GM23338 (cell line): ENCODE results near the gene PYDC2. TPM values are rescaled to one million over a fixed set of nuclear protein-coding genes. Genes with fewer than 3 reads are reported as not detected.

ENCODE experiments used
- ATAC-seq: fragments of 200-7000 bp; cut with Tn5 transposase; 3 replicates; pipeline ENCODE4 v1.9.1; 2020
- DNase-seq: peaks from one replicate; pipeline ENCODE4 v3.0.0-alpha.2; 2015; ENCODE audit warnings: low spot score
- H2AFZ ChIP-seq: fragments of 200-600 bp; sonication (generic); 2 replicates; pipeline ENCODE4 v1.8.0; 2016; ENCODE audit warnings: antibody characterized with exemption, mild to moderate bottlenecking, moderate library complexity
- H3F3A ChIP-seq: fragments of 200-600 bp; sonication (generic); replicated peaks from 2 replicates; pipeline ENCODE4 v1.8.0; 2017; ENCODE audit warnings: antibody characterized with exemption, mixed run types, low read depth
- H3K27ac ChIP-seq: fragments of 200-600 bp; sonication (generic); 2 replicates; pipeline ENCODE4 v1.6.1; 2016; ENCODE audit warnings: low read depth
- H3K27me3 ChIP-seq: fragments of 200-600 bp; sonication (generic); 2 replicates; pipeline ENCODE4 v1.8.0; 2016; ENCODE audit warnings: mild to moderate bottlenecking, mixed run types, moderate library complexity; ENCODE audit not compliant: insufficient read depth
- H3K36me3 ChIP-seq: fragments of 200-600 bp; sonication (generic); 2 replicates; pipeline ENCODE4 v1.8.0; 2016; ENCODE audit warnings: mild to moderate bottlenecking; ENCODE audit not compliant: insufficient read depth
- H3K4me1 ChIP-seq: fragments of 200-600 bp; sonication (generic); 2 replicates; pipeline ENCODE4 v1.8.0; 2016; ENCODE audit warnings: mild to moderate bottlenecking, moderate library complexity; ENCODE audit not compliant: insufficient read depth
- H3K4me2 ChIP-seq: fragments of 200-600 bp; sonication (generic); 2 replicates; pipeline ENCODE4 v1.7.1; 2017; ENCODE audit warnings: mixed run types
- H3K4me3 ChIP-seq: fragments of 200-600 bp; sonication (generic); 2 replicates; pipeline ENCODE4 v1.6.1; 2016; ENCODE audit warnings: mixed run types
- H3K79me2 ChIP-seq: fragments of 200-600 bp; sonication (generic); replicated peaks from 2 replicates; pipeline ENCODE4 v1.8.0; 2017; ENCODE audit warnings: mild to moderate bottlenecking; ENCODE audit not compliant: insufficient read depth
- H3K9me2 ChIP-seq: fragments of 200-600 bp; sonication (generic); 2 replicates; pipeline ENCODE4 v1.8.0; 2017; ENCODE audit not compliant: insufficient read depth
- H4K20me1 ChIP-seq: fragments of 200-600 bp; sonication (generic); replicated peaks from 2 replicates; pipeline ENCODE4 v1.8.0; 2017; ENCODE audit warnings: mild to moderate bottlenecking; ENCODE audit not compliant: insufficient read depth
- H3K27ac Mint-ChIP-seq: 2 replicates; pipeline ENCODE4 v1.8.0; 2020; ENCODE audit warnings: inconsistent platforms, mild to moderate bottlenecking, moderate library complexity, mixed read lengths
- H3K27me3 Mint-ChIP-seq: 3 replicates; pipeline ENCODE4 v1.8.0; 2022; ENCODE audit warnings: low read depth, mild to moderate bottlenecking, moderate library complexity, mixed read lengths, inconsistent platforms; ENCODE audit not compliant: insufficient read depth, poor library complexity
- H3K36me3 Mint-ChIP-seq: 3 replicates; pipeline ENCODE4 v1.8.0; 2021; ENCODE audit warnings: low read depth, mild to moderate bottlenecking, inconsistent platforms, moderate library complexity, mixed read lengths
- H3K4me1 Mint-ChIP-seq: 3 replicates; pipeline ENCODE4 v1.8.0; 2020; ENCODE audit warnings: mild to moderate bottlenecking, inconsistent platforms, mixed read lengths
- H3K4me3 Mint-ChIP-seq: 3 replicates; pipeline ENCODE4 v1.8.0; 2021; ENCODE audit warnings: moderate library complexity, mild to moderate bottlenecking, inconsistent platforms, mixed read lengths
- H3K9me3 Mint-ChIP-seq: 3 replicates; pipeline ENCODE4 v1.8.0; 2020; ENCODE audit warnings: moderate library complexity, mild to moderate bottlenecking, inconsistent platforms, mixed read lengths
- CREB1 ChIP-seq: fragments of 250-450 bp; sonication (Bioruptor Pico); IDR thresholded peaks from 2 replicates; pipeline ENCODE4 v1.5.0; 2020; ENCODE audit warnings: low read depth, mild to moderate bottlenecking, moderate library complexity
- CTCF ChIP-seq, 2 experiments: fragments of 200-600 bp in 1 of 2; sonication (generic) in 1 of 2; conservative IDR thresholded peaks; 2 replicates each; pipeline versions ENCODE4 v1.5.1 to v1.6.1; 2016 to 2017; ENCODE audit warnings: antibody characterized with exemption in 2 of 2, low read depth in 2 of 2, mild to moderate bottlenecking in 2 of 2, moderate library complexity in 1 of 2
- ETS1 ChIP-seq: IDR thresholded peaks from 2 replicates; pipeline ENCODE4 v1.6.1; 2016; ENCODE audit warnings: antibody characterized with exemption
- EZH2 ChIP-seq: fragments of 200-600 bp; sonication (generic); IDR thresholded peaks from one replicate; pipeline ENCODE4 v1.8.0; 2017; ENCODE audit warnings: antibody characterized with exemption, mild to moderate bottlenecking, low read depth; ENCODE audit not compliant: unreplicated experiment
- EZH2phosphoT487 ChIP-seq: fragments of 200-600 bp; sonication (generic); IDR thresholded peaks from one replicate; pipeline ENCODE4 v1.8.1; 2018; ENCODE audit warnings: antibody characterized with exemption; ENCODE audit not compliant: unreplicated experiment
- JUNB ChIP-seq: IDR thresholded peaks from one replicate; pipeline ENCODE4 v1.6.1; 2016; ENCODE audit warnings: antibody characterized with exemption; ENCODE audit not compliant: unreplicated experiment
- NANOG ChIP-seq: IDR thresholded peaks from 2 replicates; pipeline ENCODE4 v1.6.1; 2016; ENCODE audit warnings: antibody characterized with exemption, borderline replicate concordance
- POLR2AphosphoS5 ChIP-seq: IDR thresholded peaks from 2 replicates; pipeline ENCODE4 v1.6.1; 2016; ENCODE audit warnings: antibody characterized with exemption, low read depth
- REST ChIP-seq: IDR thresholded peaks from one replicate; pipeline ENCODE4 v1.6.1; 2018; ENCODE audit warnings: antibody characterized with exemption; ENCODE audit not compliant: unreplicated experiment
- STAT1 ChIP-seq: IDR thresholded peaks from one replicate; pipeline ENCODE4 v1.6.1; 2016; ENCODE audit warnings: antibody characterized with exemption; ENCODE audit not compliant: unreplicated experiment
- ZNF114 ChIP-seq: fragments of 250-450 bp; sonication (Bioruptor Pico); IDR thresholded peaks from 2 replicates; pipeline ENCODE4 v1.5.0; 2020; ENCODE audit warnings: mild to moderate bottlenecking, moderate library complexity
- ZNF331 ChIP-seq: fragments of 250-450 bp; sonication (Bioruptor Pico); IDR thresholded peaks from 2 replicates; pipeline ENCODE4 v1.5.0; 2020; ENCODE audit warnings: low read depth, mild to moderate bottlenecking, moderate library complexity
- ZNF462 ChIP-seq: fragments of 250-450 bp; sonication (Bioruptor Pico); IDR thresholded peaks from 2 replicates; pipeline ENCODE4 v1.5.0; 2020; ENCODE audit warnings: mild to moderate bottlenecking, moderate library complexity
- polyA plus RNA-seq: library from polyadenylated mRNA; unstranded; fragments of >200 nt; fragmentation: Nextera tagmentation; extraction: Ambion mirVana; gene quantifications from 2 replicates; pipeline ENCODE4 v1.2.1, GENCODE V29; 2016
- total RNA-seq: library from RNA; depleted of rRNA; stranded (reverse); fragments of >200 nt; shearing (Covaris generic); gene quantifications from 2 replicates; pipeline ENCODE4 v1.2.3, GENCODE V29; 2014

Gene PYDC2
- total and polyA plus RNA-seq, 2 experiments from 2014 or later, result not detected

GRCh38 chr3:191441687-191442086 lies 19.3 kb upstream of the PYDC2 start:
- H3K27ac Mint-ChIP-seq, result no peak overlapping the region
- peaks cover 4% of the 10 kb centered on the region; the same call in 1 of the 3 replicates for H3K4me1 Mint-ChIP-seq

More at GRCh38 chr3:191441687-191442086, 19.3 kb upstream of the PYDC2 start:
- no peaks in the 10 kb centered on the region for H3K9me2 ChIP-seq
- no peak for ATAC-seq
- H3K4me2 ChIP-seq, result no peak overlapping the region
- no peaks in the 10 kb centered on the region for H3K36me3 ChIP-seq
- no peak overlapping the region for H3K27ac ChIP-seq
- no peaks in the 10 kb centered on the region for H3K79me2 ChIP-seq
- TF ChIP-seq STAT1, result no peak
- TF ChIP-seq ZNF114 (CRISPR knock-in tag), result no peak
- TF ChIP-seq POLR2AphosphoS5, result no peak
- no peak for TF ChIP-seq CTCF (conservative IDR thresholded peaks at IDR 0.05; ENCODE audit: low read depth in 2 of 2)
- TF ChIP-seq EZH2phosphoT487, result no peak
- TF ChIP-seq EZH2, result no peak
- TF ChIP-seq ZNF462 (CRISPR knock-in tag), result no peak
- no peak for TF ChIP-seq NANOG
- no peak for TF ChIP-seq JUNB
- TF ChIP-seq ETS1, result no peak
- no peak for TF ChIP-seq CREB1 (CRISPR knock-in tag)
- TF ChIP-seq REST, result no peak
- TF ChIP-seq ZNF331, result no peak
- H3K9me3 Mint-ChIP-seq, result no peaks in the 10 kb centered on the region; the same call in 2 of the 3 replicates
- no peak overlapping the region for H3K4me3 Mint-ChIP-seq
- 0 out of 2 replicates have a peak overlapping the region, but pooled peaks have one; percentile 14 for H2AFZ ChIP-seq
- no peaks in the 10 kb centered on the region for H4K20me1 ChIP-seq
- H3K27me3 Mint-ChIP-seq, result peaks cover under 1% of the 10 kb centered on the region
- no peaks in the 10 kb centered on the region for H3K36me3 Mint-ChIP-seq
- no peak overlapping the region for H3K4me3 ChIP-seq
- no peaks in the 10 kb centered on the region for H3F3A ChIP-seq
- no peak for DNase-seq
- H3K27me3 ChIP-seq, result no peaks in the 10 kb centered on the region
- H3K4me1 ChIP-seq, result no peaks in the 10 kb centered on the region
